Measurements from ENCODE around the gene KIF23.

The KIF23 gene

DNA sequence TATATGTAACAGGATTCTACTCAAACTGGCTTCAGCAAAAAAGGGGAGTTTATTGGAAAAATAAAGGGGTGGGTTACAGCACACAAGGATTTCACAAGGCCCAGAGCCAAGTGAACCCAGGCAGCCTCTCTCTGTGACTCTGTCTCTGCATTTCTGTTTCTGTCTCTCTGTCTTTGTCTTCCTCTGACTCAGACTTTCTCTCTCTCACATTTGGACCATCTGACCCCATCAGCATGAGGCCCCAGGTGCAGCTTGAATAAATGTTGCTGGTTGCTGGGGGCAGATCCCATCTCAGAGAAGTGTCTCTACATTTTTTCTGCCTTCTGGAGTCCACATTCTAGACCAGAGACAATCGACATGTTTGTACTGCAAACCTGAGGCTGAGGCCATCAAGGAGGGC is 83.5 kb downstream of the KIF23 start:
- DNase-seq: no peak
